Left renal cortex interstitium (tissue), 4 donors: ENCODE data around the gene FAM131B. TPM values are rescaled to one million over a fixed set of nuclear protein-coding genes. Genes with fewer than 3 reads are reported as not detected.
A peak's percentile ranks its signal among the peaks of the same experiment; 100 is the strongest.

Source experiments
- DNase-seq, 4 donors: peaks; one replicate each; pipeline ENCODE4 v3.0.0-alpha.2; 2013; ENCODE audit warnings: low read depth in 4 of 4, low spot score in 2 of 4, missing footprints in 1 of 4
- polyA plus RNA-seq, 4 donors: library from polyadenylated mRNA; unstranded; fragments of 120-200 nt; gene quantifications; one replicate each; pipeline ENCODE4 v1.2.1, GENCODE V29; 2013; ENCODE audit not compliant: insufficient read length in 4 of 4

FAM131B gene
- polyA plus RNA-seq, 4 donors: 2.2 to 2.7 (median 2.4) TPM

DNA sequence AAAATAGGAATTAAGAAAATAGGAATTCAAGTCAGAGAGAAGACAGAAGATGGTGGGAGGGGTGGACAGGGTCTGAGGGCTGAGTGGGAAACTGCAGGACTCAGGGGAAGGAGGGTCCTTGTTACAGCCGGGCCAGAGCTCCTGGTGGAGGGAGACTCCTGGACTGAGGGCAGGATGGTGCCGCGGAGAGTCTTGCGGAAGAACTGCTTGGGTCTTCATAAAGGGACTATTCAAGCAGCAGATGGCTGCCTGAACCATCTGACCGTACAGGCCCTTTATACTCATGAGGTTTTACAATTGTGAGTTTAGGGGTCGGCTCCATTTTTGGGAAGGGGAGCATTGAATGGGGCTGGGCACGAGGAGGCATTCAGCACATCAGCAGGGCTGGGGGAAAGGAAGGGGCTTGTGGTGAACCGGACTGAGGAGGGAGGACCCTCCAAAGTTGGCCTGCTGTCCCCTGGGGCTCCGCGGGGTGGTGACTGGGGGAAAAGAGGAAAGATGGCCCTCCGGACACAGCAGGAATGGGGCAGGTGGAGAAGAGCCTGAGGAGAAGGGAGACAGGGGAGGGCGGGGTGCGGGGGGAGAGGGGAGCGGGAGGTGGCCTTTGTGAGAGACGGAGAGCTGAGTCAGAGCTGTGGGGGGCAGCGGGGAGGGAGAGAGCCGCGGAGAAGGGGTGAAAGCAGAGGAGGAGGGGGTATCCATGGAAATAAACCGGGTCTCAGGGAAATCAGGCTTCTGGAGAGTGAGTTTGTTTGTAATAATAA lies 1.5 kb downstream of the FAM131B start:
- no peak for DNase-seq

DNA sequence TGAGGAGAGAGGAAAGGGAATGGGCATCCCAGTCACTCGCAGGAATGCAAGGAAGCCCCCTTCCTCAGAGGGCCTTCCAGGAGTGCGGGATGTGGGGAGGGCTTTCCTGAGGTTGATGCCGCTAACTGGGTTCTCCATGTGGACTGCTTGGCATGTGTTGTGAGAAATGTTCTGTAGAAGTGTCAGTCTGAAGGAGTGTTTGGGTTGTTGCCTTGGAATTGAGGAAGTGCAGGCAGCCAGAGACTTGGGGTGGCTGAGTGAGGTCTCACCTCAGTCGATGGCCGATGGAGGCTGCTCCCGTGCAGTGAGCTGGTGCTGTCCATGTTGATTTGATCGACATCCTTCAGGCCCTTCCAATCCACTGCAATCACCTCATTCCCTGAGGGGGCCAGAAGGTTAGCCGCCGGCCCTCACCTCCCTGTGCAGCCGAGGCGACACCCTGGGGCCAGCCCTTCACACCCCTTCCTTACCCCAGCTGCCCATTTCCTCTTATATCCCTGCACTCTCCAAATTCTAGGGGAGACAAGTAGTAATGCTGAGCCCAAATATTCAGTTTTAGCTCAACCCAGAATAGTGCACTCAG lies 2.7 kb downstream of the FAM131B start:
- DNase-seq: no peak

DNA sequence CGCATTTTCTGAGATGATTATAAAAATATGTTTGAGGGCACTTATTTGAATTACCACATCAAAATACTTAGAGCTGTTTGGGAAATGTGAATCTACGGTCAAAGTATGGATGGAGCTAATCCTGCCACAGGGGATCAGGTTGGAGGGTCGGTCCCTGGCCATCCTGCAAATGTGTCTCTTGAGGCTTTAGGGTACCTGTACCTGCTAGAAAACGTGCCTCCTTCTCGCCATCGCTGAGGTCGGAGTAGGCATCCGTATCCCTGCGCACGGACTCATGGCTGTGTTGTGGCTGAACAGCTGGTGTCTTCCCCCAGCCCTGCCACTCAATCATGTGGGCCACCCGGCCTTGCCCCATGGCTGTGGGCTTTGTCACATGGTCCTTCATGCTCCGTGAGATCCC lies 3.9 kb downstream of the FAM131B start:
- DNase-seq: no peak

DNA sequence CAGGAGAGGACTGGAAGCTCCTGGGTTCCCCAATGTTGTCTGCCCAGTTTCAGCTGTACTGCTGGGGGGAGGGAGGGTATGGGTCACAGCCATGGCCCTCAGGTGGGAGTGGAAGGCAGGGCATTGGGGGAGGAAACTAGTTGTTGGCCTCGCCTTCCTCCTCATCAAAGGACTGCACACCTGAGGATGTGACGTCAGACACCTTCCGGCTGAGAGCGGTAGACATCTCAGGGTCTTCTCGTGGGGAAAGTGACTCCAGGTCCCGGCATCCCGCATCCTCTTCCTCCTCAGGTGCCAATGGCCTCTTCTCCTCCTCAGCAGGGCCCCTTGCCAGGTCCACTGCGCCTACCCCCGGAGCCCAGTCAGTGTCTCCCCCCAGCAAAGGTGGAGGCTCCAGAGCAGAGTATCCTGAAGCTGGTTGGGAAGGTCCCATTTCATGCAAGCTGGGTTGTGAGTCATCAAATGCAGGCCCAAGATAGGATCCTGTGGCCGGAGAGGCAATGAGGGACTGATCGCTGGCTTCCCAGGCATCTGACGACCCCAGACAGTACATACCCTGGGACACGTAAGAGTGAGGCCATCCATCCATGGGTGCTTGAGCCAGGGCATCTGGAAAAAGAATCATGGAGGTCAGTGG lies 6.0 kb downstream of the FAM131B start:
- no peak for DNase-seq

DNA sequence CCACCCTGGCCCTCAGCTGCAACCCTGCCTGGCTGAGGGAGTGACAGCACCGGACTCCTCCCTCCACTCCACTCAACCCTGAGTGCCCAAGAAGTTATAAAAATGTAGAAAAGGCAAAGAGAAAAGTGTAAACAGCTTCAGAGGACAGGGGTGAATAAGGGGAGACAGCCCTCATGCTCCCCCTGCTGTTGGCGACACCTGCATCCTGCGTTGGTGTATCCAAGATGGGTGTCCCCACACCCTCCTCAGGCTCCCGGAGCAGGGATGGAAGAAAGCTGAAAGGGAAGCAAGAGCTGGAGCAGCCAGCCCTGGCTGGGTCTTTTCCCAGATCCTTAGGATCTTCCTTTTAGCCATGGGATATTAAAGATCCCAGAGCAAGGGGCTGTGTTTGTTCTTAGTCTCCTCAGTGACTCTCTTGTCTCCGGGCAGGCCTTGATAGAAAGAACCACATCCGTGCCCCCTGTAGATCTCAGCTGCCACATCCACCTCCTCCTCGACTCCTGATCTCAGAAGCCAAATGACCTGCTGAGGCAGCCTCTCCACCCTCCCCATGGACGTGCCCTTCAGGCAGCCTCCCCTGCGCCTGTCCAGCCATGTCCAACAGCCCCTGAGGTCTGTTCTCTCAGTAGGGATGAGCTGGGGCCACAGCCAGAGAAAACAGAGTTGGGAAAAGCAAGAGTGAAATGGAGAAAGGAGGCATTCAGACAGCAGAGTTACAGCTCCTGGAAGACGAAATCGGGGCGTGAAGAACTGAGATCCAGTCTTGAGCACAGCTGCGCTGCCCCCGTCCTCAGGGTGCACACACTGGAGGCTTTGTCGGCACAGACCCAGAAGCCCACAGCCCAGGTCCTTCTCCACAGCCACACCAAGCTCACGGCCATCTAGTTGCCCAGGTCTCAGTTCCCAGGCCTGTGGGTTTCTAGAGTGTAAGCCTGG lies 6.8 kb downstream of the FAM131B start:
- DNase-seq: no peak

DNA sequence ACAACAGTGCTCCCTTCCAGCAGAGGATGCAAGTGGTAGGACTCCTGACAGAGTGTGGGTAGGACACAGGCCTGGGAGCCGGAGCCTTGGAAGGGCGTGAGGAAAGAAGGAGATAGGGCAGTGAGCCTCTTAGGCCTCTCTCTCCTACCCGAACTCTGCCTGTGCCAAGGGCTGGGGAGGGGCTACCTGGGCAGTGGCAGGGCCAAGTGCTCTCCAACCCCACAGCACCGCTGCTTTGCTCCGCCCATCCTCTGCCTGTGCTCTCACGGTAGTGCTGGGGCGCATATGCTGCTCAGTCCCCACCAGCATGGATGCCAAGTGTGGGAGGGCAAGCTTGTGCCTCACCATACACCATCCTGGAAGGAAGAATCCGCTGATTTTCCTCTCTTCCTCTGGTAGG lies 7.5 kb downstream of the FAM131B start:
- no peak for DNase-seq

DNA sequence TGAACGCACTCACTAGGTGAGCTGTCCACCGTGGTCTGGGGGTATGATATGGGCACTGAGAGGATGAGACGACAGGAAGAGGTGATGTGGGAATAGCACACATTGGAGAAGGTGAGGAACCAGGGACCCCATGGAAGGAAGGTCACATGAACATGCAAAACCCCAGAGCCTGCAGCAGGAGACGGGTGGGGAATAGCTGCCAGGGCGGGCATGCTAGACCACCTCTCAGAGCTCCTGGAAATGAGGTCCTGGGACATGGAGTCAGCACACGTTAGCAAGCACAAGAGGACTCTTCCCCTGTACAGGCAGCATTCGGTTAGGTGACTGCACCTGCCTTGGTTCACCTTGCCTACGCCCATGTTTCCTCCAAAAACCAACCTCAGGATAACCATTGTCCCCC lies 8.1 kb downstream of the FAM131B start:
- DNase-seq: no peak

DNA sequence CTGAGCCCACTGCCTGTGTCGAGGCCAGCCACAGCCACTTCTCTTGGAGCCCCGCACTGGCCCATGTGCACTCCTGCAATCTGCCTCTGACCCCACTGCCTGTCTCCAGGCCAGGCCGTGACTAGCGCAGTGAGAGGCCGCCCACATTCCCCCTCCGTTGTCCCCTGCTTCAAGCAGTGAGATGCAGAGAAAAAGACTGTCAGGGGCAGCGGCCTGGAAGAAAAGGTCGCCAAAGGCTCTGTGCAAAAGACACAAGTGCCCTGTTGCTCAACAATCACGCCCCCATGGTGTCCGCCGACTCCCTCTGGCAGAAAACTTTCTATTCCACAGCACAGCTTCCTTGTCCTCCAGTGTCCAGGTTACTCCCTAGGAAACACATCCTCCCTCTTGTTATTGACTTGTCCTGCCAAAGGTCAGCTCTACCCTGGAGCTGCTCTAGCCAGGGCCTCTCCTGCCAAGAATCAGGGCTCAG lies 9.9 kb downstream of the FAM131B start:
- no peak for DNase-seq

DNA sequence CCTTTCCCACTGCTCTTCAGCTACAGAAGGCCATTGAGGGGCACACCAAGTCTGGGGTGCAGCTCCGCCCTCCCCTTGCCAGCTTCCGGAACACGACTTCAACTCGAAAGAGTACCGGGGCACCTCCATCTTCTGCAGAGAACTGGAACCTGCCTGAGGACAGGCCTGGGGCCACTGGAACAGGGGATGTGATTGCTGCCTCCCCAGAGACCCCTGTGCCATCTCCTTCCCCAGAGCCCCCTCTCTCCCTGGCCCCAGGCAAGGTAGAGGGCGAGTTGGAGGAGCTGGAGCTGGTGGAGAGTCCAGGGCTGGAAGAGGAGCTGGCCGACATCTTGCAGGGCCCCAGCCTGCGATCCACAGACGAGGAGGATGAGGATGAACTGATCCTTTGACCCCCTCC lies 10.9 kb downstream of the FAM131B start:
- no peak for DNase-seq

DNA sequence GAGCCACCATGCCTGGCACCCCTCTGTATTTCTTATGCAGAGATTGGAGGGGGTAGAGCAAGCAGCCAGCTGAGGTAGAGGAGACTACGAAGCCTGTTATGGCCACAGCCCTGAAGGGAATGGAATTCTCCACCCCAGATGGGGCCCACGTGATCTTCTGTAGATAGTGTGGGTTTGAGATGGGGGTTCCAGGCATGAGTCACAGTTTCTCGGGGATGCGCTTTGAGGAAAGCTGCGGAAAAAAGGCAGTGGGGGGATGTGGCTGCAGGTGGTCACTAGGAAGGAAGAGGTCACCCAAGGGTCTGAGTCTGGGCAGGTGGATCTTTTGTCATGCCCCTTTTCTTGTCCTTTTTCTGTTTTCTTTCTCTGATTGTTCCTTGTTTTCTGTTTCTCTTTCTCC lies 11.5 kb downstream of the FAM131B start:
- no peak for DNase-seq

DNA sequence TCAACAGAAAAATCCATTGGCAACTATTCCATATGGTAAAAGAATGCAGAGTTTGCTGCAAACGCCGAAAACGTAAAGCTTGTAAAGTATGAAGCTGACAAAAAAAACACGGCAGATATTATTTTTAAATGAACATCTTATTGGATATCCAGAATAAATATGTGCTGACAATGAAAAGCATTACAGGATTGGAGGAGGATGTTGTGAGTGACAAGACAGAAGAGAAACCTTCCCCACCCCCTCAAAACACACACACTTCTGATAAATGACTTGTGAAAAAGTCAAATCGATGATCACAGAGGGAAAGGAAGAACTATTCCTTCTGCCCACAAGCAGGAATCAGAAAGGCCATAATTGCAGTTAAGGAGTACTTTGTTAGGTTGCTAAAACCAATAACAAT lies 14.6 kb downstream of the FAM131B start:
- DNase-seq: no peak

DNA sequence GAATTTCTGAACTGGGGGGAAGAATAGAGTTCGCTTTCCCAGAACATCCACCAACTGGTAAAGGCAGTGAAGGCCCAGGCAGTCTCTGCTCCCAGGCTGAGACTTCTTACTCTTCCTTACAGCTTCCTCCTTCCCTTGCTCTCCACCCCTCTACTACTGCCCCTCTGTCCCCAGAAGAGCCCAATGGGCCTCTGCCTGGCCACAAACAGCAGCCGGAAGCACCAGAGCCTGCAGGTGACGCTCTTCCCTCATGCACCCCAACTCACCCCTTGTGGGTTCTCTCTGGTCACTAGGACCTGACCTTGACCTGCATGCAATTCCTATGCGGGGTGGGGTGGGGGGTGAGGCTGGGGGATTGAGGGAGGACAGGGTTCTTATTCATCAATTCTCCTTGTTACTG lies 16.5 kb downstream of the FAM131B start:
- no peak for DNase-seq

DNA sequence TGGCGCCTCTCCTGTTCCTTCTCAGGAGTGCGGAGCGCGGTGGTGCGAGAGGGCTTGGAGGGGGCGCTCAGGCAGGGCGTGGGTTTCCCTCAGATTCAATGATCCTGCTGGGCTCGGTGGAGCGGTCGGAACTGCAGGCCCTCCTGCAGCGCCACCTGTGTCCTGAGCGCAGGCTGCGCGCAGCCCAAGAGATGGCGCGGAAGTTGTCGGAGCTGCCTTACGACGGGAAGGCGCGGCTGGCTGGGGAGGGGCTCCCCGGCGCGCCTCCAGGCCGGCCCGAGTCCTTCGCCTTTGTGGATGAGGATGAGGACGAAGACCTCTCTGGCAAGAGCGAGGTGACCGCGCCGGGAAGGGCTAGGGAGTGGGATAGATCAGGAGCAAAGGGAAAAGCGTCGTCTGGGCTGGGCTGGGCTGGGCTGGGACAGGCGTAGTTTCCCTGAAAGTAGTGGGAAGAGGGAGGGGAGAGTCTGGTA lies 17.0 kb downstream of the FAM131B start:
- peak in 2 of 4 donors; percentile 41 for DNase-seq

DNA sequence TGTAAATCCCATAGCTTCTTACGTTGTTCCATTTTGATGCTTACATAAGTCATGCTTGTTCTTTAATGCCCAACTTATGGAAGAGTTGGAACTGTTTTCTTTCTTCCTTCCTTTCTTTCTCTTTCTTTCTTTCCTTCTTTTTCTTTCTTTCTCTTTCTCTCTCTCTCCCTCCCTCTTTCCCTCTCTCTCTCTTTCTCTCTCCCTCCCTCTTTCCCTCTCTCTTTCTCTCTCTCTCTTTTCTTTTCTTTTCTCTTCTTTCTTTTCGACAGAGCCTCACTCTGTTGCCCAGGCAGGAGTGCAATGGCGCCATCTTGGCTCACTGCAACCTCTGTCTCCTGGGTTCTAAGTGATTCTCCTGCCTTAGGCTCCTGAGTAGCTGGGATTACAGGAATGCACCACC lies 18.9 kb downstream of the FAM131B start:
- no peak for DNase-seq

DNA sequence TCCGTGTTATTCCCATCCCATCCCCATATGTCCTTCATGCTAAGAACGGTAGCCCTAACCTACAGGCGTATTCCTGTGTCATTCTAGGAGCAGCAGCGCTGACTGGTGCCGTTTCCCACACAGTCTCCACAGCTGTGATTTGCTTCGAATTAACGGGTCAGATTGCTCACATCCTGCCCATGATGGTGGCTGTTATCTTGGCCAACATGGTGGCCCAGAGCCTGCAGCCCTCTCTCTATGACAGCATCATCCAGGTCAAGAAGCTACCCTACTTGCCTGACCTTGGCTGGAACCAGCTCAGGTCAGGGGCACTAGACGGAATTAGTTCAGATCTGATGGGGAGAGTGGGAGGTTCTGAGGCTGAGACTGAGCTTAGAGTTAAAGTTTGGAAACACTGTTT lies 20.7 kb downstream of the FAM131B start:
- DNase-seq: no peak

DNA sequence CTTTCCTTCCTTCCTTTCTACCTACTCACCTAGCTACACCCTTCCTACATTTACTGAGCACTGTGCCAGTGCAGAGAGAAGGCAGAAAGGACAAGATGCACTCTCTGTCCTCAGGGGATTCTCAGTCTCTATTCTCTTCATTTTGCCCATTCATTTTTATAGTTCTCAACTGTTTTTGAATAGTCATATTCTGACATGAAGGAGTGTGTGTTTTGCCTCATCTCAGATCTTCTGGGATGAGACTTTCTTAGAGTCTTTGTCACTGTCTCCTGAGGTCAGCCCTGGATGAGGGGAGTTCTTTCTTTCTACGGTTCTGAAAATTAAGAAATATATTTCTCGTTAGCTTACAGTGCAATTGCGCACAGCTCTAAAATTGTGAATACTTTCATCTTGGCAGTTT lies 25.3 kb downstream of the FAM131B start:
- DNase-seq: no peak

DNA sequence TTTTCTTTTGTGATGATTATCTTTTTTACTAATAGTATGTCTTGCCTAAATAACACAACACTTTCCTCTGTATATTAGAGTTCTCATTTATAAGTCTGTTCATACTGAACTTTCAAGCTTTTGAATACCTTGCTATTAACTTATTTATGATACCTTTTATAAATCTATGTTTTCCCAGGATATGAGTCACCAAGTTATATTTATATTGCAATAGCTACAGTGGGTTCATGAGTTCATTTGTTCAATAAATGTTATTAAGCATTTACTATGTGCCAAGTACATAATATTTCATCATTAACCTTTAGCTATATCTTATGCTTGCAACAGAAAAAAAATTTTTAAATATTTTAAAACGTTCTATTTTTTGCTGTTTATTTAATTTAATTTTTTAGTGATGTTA lies 28.3 kb downstream of the FAM131B start:
- no peak for DNase-seq

DNA sequence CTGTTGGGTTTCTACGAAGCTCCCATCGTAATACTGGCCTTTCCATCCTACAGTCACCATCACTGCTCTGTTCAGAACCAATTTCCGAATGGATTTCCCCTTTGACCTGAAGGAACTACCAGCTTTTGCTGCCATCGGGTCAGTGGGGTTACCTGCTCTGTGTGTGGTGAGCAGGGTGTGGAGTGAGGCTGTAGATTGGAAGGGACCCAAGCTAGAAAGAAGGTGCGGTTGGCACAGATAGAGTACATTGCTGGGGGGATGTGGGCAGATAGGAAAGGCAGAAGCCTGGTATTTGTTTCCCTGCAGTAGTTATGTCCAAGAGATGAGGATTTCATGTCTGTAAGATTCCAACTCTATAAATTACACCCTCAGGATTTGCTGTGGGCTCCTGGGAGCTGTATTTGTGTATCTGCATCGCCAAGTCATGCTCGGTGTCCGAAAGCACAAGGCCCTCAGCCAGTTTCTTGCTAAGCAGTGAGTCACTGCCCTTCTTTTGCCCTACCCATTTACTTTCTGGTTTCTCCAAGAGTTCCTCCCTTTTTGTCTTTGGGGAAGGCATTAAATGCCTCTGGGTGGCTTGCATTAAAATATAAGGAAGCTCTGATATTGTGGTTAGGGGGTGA lies 31.2 kb downstream of the FAM131B start:
- DNase-seq: no peak

DNA sequence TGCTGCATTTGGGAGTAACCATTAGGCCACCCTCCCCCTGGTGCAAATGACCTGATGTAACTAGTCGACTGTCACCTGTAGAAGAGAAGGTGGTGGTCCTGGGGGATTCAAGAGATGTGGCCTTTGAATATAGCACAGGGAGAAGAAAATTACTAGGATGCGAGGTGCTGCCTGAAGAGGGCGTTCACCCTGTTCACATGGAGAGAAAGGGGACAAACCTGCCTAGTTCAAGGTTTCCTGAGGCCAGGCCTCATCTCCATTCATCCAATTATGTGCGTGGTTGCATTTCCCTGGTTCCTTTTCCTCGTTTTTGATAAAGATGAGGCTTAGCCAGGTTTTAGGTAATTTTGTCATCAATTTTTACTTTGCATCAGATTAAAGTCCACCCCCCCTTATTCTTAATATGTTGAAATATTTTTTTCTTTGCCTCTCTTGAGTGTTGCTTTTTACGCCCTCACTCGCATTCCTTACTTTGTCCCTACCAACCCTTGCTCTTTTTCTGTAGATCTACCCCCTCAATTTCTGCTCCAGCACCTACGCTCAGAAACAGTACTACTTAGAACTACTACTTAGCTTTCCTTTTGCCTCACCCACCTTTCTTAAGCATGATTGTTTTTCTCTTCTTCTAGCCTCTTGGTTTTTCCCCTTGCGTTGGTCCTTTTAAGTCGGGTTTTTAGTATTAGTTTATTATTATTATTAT lies 32.9 kb downstream of the FAM131B start:
- no peak for DNase-seq

DNA sequence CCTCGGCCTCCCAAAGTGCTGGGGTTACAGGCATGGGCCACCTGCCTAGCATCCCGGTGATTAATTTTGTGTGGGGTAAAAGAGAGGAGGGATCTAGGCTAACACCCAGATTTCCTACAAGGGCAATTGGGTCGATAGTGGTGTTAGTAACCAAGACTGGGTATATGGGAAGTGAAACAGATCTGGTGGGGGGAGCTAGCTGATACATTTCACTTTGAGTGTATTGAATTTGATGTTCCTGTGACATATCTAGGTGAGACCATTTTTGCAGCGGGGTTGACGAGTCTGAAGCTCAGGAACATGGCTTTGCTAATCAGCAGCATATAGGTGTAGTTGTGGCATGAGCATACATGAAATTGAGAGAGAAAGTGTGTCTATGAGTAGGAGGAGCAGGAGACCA lies 34.6 kb downstream of the FAM131B start:
- DNase-seq: no peak
